ENCODE results near the gene SOCS4. TPM values are rescaled to one million over a fixed set of nuclear protein-coding genes. Genes with fewer than 3 reads are reported as not detected.

The SOCS4 gene, protein sequence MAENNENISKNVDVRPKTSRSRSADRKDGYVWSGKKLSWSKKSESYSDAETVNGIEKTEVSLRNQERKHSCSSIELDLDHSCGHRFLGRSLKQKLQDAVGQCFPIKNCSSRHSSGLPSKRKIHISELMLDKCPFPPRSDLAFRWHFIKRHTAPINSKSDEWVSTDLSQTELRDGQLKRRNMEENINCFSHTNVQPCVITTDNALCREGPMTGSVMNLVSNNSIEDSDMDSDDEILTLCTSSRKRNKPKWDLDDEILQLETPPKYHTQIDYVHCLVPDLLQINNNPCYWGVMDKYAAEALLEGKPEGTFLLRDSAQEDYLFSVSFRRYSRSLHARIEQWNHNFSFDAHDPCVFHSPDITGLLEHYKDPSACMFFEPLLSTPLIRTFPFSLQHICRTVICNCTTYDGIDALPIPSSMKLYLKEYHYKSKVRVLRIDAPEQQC
- 24.9 and 25.8 TPM in 2 replicates for total RNA-seq (2014; rRNA removed; shearing (Covaris generic))
- 15.9 and 17.7 TPM in 2 replicates for polyA plus RNA-seq (2016; fragmentation: Nextera tagmentation; extraction: Ambion mirVana)
- long read RNA-seq, full-length matches to known transcripts, result 5 of 7 reads
- long read RNA-seq, partial matches to known transcripts, result 0 of 7 reads
- long read RNA-seq, other reads (novel, unspliced or antisense), result 2 of 7 reads

DNA sequence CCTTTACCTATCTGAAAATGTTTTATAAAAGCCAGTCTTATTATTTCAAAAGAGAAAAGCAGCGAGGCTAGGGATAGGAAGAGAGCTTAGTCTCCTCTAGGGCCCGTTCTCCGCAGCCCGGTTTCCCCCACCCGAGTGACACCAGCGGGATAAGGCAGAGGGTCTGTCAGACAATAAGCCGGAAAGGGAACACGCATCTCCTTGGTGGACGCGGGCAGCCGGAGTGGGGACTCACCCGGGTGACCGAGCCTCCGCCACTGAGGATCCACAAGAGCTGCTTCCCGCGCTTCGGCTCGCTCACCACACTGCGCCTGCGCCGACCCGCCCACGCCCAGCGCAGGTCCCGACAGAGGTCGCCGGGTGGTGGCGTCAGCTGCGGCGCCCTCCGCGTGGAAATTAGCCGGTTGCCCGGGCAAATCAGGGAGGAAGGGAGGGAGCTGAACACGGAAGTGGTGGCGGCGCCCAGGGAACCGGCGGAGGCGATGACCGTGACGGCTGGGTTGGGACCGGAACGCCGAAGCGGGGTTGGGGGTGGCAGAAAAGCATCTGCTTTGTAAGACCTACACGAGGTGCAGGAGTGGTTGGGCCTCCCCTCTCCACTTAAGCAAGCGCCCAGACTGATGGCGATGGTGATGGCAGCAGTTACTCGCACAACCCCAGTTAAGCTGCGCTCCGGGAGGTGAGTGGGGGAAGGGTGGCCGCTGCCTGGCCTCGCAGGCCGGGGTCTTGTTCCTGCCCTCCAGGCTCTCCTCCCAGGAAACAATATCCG lies at the start of gene SOCS4, which contains the start of gene WDHD1:
Gene SOCS4 (plus strand): TSS at position 444 of the 769 bp plus-strand sequence. CDS start 15,806 bp downstream, outside the sequence.
Gene WDHD1 (minus strand): TSS at position 307 of the 769 bp plus-strand sequence. CDS start 312 bp downstream, outside the sequence.
- peaks cover 88% of the 10 kb centered on the region for H3K79me2 ChIP-seq (replicated peaks; ENCODE audit: insufficient read depth)
- TF ChIP-seq NANOG (IDR thresholded peaks at IDR 0.05; ENCODE audit: borderline replicate concordance), result peak; percentile 9; the same call in 1 of the 2 replicates
- TF ChIP-seq, protein P1, sequence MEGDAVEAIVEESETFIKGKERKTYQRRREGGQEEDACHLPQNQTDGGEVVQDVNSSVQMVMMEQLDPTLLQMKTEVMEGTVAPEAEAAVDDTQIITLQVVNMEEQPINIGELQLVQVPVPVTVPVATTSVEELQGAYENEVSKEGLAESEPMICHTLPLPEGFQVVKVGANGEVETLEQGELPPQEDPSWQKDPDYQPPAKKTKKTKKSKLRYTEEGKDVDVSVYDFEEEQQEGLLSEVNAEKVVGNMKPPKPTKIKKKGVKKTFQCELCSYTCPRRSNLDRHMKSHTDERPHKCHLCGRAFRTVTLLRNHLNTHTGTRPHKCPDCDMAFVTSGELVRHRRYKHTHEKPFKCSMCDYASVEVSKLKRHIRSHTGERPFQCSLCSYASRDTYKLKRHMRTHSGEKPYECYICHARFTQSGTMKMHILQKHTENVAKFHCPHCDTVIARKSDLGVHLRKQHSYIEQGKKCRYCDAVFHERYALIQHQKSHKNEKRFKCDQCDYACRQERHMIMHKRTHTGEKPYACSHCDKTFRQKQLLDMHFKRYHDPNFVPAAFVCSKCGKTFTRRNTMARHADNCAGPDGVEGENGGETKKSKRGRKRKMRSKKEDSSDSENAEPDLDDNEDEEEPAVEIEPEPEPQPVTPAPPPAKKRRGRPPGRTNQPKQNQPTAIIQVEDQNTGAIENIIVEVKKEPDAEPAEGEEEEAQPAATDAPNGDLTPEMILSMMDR (conservative IDR thresholded peaks at IDR 0.05; ENCODE audit: low read depth in 2 of 2), result no peak
- TF ChIP-seq ZNF331 (CRISPR knock-in tag; IDR thresholded peaks at IDR 0.05; ENCODE audit: low read depth), result no peak; the same call in 1 of the 2 replicates
- TF ChIP-seq, protein P2, sequence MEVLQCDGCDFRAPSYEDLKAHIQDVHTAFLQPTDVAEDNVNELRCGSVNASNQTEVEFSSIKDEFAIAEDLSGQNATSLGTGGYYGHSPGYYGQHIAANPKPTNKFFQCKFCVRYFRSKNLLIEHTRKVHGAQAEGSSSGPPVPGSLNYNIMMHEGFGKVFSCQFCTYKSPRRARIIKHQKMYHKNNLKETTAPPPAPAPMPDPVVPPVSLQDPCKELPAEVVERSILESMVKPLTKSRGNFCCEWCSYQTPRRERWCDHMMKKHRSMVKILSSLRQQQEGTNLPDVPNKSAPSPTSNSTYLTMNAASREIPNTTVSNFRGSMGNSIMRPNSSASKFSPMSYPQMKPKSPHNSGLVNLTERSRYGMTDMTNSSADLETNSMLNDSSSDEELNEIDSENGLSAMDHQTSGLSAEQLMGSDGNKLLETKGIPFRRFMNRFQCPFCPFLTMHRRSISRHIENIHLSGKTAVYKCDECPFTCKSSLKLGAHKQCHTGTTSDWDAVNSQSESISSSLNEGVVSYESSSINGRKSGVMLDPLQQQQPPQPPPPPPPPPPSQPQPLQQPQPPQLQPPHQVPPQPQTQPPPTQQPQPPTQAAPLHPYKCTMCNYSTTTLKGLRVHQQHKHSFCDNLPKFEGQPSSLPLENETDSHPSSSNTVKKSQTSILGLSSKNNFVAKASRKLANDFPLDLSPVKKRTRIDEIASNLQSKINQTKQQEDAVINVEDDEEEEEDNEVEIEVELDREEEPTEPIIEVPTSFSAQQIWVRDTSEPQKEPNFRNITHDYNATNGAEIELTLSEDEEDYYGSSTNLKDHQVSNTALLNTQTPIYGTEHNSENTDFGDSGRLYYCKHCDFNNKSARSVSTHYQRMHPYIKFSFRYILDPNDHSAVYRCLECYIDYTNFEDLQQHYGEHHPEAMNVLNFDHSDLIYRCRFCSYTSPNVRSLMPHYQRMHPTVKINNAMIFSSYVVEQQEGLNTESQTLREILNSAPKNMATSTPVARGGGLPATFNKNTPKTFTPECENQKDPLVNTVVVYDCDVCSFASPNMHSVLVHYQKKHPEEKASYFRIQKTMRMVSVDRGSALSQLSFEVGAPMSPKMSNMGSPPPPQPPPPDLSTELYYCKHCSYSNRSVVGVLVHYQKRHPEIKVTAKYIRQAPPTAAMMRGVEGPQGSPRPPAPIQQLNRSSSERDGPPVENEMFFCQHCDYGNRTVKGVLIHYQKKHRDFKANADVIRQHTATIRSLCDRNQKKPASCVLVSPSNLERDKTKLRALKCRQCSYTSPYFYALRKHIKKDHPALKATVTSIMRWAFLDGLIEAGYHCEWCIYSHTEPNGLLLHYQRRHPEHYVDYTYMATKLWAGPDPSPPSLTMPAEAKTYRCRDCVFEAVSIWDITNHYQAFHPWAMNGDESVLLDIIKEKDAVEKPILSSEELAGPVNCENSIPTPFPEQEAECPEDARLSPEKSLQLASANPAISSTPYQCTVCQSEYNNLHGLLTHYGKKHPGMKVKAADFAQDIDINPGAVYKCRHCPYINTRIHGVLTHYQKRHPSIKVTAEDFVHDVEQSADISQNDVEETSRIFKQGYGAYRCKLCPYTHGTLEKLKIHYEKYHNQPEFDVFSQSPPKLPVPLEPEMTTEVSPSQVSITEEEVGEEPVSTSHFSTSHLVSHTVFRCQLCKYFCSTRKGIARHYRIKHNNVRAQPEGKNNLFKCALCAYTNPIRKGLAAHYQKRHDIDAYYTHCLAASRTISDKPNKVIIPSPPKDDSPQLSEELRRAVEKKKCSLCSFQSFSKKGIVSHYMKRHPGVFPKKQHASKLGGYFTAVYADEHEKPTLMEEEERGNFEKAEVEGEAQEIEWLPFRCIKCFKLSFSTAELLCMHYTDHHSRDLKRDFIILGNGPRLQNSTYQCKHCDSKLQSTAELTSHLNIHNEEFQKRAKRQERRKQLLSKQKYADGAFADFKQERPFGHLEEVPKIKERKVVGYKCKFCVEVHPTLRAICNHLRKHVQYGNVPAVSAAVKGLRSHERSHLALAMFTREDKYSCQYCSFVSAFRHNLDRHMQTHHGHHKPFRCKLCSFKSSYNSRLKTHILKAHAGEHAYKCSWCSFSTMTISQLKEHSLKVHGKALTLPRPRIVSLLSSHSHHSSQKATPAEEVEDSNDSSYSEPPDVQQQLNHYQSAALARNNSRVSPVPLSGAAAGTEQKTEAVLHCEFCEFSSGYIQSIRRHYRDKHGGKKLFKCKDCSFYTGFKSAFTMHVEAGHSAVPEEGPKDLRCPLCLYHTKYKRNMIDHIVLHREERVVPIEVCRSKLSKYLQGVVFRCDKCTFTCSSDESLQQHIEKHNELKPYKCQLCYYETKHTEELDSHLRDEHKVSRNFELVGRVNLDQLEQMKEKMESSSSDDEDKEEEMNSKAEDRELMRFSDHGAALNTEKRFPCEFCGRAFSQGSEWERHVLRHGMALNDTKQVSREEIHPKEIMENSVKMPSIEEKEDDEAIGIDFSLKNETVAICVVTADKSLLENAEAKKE (CRISPR knock-in tag; IDR thresholded peaks at IDR 0.05), result no peak
- TF ChIP-seq, protein P3, sequence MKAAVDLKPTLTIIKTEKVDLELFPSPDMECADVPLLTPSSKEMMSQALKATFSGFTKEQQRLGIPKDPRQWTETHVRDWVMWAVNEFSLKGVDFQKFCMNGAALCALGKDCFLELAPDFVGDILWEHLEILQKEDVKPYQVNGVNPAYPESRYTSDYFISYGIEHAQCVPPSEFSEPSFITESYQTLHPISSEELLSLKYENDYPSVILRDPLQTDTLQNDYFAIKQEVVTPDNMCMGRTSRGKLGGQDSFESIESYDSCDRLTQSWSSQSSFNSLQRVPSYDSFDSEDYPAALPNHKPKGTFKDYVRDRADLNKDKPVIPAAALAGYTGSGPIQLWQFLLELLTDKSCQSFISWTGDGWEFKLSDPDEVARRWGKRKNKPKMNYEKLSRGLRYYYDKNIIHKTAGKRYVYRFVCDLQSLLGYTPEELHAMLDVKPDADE (IDR thresholded peaks at IDR 0.05), result peak; percentile 68; the same call in 1 of the 2 replicates
- TF ChIP-seq EZH2phosphoT487 (IDR thresholded peaks at IDR 0.05; ENCODE audit: unreplicated experiment), result no peak
- TF ChIP-seq, protein P4, sequence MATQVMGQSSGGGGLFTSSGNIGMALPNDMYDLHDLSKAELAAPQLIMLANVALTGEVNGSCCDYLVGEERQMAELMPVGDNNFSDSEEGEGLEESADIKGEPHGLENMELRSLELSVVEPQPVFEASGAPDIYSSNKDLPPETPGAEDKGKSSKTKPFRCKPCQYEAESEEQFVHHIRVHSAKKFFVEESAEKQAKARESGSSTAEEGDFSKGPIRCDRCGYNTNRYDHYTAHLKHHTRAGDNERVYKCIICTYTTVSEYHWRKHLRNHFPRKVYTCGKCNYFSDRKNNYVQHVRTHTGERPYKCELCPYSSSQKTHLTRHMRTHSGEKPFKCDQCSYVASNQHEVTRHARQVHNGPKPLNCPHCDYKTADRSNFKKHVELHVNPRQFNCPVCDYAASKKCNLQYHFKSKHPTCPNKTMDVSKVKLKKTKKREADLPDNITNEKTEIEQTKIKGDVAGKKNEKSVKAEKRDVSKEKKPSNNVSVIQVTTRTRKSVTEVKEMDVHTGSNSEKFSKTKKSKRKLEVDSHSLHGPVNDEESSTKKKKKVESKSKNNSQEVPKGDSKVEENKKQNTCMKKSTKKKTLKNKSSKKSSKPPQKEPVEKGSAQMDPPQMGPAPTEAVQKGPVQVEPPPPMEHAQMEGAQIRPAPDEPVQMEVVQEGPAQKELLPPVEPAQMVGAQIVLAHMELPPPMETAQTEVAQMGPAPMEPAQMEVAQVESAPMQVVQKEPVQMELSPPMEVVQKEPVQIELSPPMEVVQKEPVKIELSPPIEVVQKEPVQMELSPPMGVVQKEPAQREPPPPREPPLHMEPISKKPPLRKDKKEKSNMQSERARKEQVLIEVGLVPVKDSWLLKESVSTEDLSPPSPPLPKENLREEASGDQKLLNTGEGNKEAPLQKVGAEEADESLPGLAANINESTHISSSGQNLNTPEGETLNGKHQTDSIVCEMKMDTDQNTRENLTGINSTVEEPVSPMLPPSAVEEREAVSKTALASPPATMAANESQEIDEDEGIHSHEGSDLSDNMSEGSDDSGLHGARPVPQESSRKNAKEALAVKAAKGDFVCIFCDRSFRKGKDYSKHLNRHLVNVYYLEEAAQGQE (IDR thresholded peaks at IDR 0.05; ENCODE audit: unreplicated experiment), result no peak
- peak; percentile 95 for TF ChIP-seq CREB1 (CRISPR knock-in tag; IDR thresholded peaks at IDR 0.05; ENCODE audit: low read depth)
- TF ChIP-seq EZH2 (IDR thresholded peaks at IDR 0.05; ENCODE audit: low read depth, unreplicated experiment), result no peak
- no peak for TF ChIP-seq JUNB (IDR thresholded peaks at IDR 0.05; ENCODE audit: unreplicated experiment)

More for the DNA sequence above, at the start of gene SOCS4, which contains the start of gene WDHD1:
- H3F3A ChIP-seq (replicated peaks; ENCODE audit: low read depth), result peaks cover 19% of the 10 kb centered on the region; the same call in 1 of the 2 replicates
- H3K27ac ChIP-seq (ENCODE audit: low read depth), result peak within 1 kb of the TSS; percentile 100
- peak within 1 kb of the TSS; percentile 94 for H3K4me3 ChIP-seq
- Mint-ChIP-seq H3K27me3 (ENCODE audit: insufficient read depth, low read depth, poor library complexity) (peaks cover 2% of the 10 kb centered on the region), H3K36me3 (ENCODE audit: low read depth) (peaks cover 17% of the 10 kb centered on the region), H3K9me3 (no peaks in the 10 kb centered on the region; the same call in 2 of the 3 replicates), H3K27ac (peak within 1 kb of the TSS; percentile 95), H3K4me3 (peak within 1 kb of the TSS; percentile 95), H3K4me1 (peaks cover 32% of the 10 kb centered on the region)
- peaks cover 43% of the 10 kb centered on the region for H3K4me1 ChIP-seq (ENCODE audit: insufficient read depth)
- H3K9me2 ChIP-seq (ENCODE audit: insufficient read depth), result no peaks in the 10 kb centered on the region
- no peak within 1 kb of the TSS; the same call in 1 of the 2 replicates for H2AFZ ChIP-seq
- H3K36me3 ChIP-seq (ENCODE audit: insufficient read depth), result 0 out of 2 replicates have a peak, but pooled peaks cover 6% of the 10 kb centered on the region
- DNase-seq (ENCODE audit: low spot score) (peak; percentile 94), ATAC-seq (peak; percentile 87)
- H3K27me3 ChIP-seq (ENCODE audit: insufficient read depth), result no peaks in the 10 kb centered on the region
- H4K20me1 ChIP-seq (replicated peaks; ENCODE audit: insufficient read depth), result peaks cover 4% of the 10 kb centered on the region
- H3K4me2 ChIP-seq, result peak within 1 kb of the TSS; percentile 99

All from GM23338 (cell line).